Activated CD4-positive, alpha-beta T cell treated with anti-CD3 and anti-CD28 coated beads, Interleukin-2, Interleukin-6, amounts not matched to agents 100 ng/mL and 50 ng/mL, durations not matched to agents 16 hours and 8 hours (primary cell): ENCODE measurements around the gene JOSD1.

ENCODE experiments used
- DNase-seq: peaks from one replicate; pipeline ENCODE4 v3.0.0-alpha.2; 2020

The JOSD1 gene

DNA sequence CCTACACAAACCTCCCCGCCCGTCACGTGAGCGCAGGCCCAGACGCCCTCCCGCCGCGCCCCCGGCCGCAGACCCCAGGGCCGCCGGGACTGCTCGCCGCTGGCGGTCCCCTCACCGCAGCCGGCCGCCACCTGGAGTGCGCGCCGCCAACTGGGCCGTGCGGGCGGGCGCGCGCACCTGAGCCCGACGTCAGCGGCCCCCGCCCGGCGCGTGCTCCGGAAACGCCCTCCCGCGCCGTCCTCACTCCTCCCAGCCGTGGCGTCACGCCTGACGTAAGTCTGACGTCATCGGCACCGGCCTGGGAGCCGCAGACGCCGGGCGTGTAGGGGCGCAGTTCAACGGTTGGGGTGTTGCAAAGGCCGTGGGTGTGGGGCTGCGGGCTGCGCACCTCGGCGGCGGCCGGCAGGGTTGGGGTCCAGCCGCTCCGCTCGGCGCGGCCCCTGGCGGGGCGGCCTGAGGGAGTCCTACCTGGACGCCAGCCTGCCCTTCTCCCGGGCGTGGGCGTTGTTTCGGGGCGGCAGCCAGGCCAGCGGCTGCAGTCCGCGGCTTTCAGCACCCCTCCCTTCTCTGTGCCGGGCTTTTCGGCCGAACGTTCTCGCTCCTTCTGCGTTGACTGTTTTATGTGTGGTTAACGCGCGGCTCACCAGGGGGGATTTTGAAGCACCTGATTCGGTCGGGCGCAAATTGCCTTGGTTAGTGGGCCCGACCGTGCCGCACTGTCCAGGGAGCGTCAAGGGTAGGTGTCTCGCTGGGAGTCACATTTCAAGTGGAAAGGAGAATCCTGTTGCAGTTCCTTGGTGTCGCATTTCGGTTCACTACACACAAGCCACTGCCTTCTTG lies at the start of gene JOSD1:
Gene JOSD1 (minus strand): TSS at position 155 of the 840 bp plus-strand sequence. CDS start 956 bp downstream, outside the sequence.
- DNase-seq, result peak; percentile 98

DNA sequence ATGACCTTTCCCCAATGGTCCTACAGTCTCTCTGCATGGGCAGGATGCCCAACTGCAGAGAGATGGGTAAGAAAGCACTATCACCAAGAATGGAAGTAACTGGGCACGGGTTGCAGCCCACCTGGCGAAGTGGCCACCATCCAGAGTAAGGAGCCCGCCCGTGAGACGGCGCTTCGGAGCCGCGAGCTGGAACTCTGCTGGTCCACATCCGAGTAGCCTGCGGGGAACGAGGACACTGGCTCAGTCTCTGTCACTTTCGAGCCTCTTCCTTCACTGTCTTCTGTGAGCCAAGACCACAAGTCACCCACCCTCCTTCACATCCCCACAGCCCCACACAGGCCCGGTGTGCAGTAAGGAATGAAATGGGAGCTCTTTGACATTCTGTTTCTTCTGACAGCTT lies 49.4 kb upstream of the JOSD1 start:
- DNase-seq, result no peak

GRCh38 chr22:38748487-38749136 lies 47.9 kb upstream of the JOSD1 start:
- no peak for DNase-seq

DNA sequence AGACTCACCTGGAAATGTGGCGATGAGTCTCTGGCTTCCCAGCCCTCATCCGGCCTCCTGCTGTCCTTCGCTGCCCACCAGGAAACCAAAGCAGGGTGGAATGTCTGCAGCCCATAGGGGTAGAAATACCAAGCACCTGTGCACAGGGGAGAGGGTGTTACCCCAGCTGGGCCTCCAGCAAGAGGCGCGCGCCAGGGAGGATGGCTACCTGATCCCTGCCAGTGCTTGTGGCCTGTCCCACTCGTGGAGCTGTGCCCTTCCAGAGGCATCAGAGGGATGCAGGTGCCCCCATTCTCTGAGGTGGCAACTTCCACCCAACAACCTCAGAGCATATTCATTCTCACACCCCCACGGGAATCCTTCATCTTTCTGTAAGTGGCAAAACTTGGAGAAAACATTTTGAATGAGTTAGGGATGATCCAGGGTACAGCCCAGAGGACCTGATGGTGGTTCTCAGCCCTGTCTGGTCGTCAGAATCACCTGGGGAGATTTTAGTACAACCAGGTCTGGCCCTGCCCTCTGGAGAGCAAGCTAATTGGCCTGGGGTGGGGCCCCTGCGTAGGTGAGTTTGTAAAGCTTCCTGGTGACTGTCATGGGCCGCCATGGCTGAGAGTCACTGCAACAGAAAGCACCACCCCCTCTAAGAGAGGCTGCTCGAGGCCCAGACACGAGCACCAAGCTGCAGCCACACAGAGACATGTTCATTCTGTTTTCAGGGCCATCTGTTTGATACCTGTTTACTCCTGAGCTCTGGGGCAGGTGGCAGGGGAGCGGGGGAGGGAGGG lies 45.1 kb upstream of the JOSD1 start:
- no peak for DNase-seq

DNA sequence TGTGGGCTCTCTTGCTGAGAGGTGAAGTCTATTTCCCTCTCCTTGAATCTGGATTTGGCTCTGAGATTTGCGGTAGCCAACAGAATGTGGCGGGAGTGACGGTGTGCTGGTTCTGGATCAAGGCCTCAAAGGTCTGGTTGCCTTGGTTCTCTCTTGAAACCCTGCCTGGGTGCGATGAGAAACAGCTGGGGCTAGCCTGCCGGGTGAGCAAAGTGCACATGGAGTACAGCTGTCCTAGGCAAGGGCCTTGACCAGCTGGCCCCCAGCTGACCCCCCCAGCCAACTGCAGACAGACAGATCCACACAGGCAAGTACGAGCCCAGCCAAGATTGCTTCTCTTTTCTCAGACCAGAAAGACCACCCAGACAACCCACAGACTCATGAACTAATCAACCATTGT lies 44.2 kb upstream of the JOSD1 start:
- no peak for DNase-seq

DNA sequence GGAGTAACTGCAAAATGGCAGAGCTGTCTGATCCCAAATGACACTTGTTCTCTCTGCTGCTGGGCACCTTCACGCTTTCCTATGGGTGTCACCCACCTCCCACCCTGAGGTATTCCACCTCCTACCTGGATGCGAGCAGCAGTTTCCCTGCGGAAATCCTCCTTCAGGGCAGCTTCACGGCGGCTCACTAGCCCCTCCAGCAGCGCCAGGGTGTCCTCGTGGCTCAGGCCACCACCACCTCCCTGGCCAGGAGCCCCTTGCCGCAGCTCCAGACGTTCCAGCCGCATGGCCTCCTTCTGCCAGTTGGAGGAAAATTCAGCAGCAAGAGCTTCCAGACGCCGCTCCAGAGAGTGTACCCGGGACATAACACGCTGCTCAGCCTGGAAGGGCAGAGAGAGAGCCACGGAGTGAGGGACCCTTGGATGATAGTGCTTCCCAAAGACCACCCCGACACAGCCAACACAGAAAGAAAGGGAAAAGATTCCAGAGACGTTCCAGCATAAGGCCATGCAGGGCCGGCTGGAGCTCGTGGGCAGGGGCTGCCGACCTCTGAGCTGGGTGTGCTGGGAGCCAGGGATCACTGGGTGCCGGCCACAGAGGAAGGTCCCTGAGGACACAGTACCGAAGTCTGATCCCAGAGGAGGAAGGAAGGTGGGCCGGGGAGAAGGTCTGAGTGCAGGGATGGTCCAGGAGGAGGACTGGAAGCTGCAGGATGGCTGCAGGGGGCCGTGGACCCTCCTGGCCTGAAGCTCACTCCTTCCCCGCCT lies 41.6 kb upstream of the JOSD1 start:
- no peak for DNase-seq

DNA sequence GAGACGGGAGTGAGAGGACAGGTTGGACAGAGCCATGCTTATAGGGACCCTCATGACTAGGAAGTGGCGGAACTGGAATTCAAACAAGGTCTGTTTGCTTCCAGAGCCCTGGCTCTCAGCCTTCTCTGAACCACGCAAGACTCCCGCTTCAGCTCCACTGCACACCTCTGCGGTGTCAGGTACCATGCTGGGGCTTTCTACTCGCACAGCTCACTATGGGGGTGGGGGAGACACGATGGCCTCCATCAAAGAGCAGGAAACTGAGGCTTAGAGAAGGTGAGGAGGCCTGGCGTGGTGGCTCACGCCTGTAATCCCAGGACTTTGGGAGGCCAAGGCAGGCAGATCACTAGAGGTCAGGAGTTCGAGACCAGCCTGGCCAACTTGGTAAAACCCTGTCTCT lies 40.8 kb upstream of the JOSD1 start:
- DNase-seq, result no peak

DNA sequence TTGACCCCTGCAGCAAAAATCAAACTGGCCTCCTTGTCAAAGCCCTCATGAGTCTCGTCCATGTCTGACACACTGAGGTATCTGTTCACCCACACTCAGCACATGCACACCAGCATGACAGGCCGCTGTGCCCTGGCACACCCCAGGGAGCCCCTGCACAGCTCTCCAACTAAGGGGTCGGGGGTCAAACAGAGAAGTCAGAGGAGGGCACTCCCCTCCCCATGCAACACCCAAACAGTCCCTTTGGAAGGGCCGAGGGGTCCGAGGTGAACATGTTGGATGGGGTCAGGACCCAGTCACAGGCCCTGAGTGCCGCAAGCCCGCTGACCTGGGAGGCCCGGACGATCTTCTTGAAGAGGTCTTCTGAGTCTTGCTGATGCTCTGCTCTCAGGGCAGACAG lies 40.4 kb upstream of the JOSD1 start:
- no peak for DNase-seq

- DNase-seq, result no peak
Observed at GRCh38 chr22:38740754-38741153, 40.0 kb upstream of the JOSD1 start.

DNA sequence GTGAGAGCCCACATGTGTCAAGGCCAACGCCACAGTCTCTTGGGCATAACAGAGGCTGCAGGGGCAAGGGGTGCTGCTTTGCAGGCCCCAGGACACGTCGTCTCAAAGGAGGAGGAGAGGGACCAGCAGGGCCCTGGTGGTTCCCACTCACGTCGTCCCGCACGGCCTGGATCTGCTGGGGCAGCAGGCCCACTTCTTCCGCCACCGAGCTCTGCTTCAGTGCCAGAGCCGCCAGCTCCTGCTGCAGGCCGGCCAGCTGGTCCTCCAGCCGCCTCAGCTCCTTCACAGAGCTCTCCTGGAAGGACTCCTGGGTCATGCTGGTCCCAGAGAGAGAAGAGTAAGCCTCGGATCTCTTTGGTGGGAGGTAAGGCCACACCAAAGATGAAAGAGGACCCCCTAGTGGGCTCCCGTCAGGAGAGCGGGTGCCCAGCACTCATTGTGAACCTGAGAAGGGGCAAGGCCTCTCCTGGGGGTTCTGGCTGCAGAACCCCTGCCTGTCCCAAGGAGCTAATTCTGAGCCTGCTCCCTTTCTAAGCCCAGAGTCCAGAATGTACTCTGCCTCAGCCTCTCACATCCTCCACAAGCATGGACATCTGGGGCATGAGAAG lies 39.5 kb upstream of the JOSD1 start:
- DNase-seq, result no peak

DNA sequence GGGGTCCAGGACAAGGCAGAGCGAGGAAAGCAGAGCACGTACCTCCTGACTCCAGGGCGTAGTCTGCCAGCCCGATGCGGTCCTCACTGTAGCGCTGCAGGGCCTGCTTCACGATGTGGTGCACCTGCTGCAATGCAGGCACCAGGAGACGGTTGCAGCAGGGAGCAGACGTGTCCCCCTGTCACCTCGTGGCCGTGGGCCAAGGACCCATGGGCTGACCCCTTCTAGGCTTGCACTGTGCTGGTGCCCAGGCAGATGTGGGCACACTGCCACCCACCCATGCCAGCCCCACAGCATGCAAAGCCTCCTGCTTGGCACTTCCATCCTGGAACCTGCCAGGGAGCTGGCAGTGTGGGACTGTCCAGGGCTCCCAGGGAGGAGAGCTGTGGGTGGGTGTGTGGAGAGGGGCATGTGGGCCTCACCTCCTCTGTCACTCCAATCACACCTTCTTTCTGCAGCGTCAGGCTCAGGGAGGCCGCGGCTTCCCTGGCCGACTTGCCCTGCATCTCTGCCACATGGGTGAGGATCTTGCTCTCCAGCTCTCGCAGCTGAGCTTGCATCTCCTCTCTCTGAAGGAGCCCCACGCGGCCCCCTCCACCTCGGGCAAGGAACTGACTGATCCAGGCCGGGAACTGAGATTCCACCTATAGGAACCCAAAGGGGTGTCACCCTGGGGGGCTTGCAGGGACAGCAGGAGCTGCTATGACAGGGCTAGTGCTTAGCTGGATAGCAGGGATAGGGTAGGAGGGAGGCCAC lies 38.7 kb upstream of the JOSD1 start:
- DNase-seq, result no peak

GRCh38 chr22:38738475-38739070 lies 37.8 kb upstream of the JOSD1 start:
- DNase-seq, result no peak

- no peak for DNase-seq
Observed at GRCh38 chr22:38737302-38738060, 36.7 kb upstream of the JOSD1 start.

GRCh38 chr22:38736257-38736570 lies 35.5 kb upstream of the JOSD1 start:
- no peak for DNase-seq

- DNase-seq, result no peak
Observed at GRCh38 chr22:38735465-38736256, 34.9 kb upstream of the JOSD1 start.

DNA sequence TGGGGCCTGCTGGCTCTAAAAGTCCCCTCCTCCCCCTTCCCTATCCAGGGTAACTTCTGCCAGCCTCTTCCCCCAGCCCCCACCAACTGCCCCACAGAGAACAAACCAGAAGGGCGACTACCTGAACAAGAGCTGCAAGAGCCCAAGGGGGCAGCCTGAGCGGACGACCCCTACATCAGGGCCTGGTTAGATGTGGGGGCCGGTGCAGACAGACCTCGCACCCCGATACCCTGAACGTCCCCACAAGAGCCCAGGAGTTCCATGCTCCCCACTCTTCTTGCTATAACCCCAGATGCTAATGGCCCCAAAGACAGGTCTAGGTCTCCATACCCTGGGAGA lies 34.4 kb upstream of the JOSD1 start:
- DNase-seq, result no peak

GRCh38 chr22:38734421-38735100 lies 33.8 kb upstream of the JOSD1 start:
- DNase-seq, result no peak

DNA sequence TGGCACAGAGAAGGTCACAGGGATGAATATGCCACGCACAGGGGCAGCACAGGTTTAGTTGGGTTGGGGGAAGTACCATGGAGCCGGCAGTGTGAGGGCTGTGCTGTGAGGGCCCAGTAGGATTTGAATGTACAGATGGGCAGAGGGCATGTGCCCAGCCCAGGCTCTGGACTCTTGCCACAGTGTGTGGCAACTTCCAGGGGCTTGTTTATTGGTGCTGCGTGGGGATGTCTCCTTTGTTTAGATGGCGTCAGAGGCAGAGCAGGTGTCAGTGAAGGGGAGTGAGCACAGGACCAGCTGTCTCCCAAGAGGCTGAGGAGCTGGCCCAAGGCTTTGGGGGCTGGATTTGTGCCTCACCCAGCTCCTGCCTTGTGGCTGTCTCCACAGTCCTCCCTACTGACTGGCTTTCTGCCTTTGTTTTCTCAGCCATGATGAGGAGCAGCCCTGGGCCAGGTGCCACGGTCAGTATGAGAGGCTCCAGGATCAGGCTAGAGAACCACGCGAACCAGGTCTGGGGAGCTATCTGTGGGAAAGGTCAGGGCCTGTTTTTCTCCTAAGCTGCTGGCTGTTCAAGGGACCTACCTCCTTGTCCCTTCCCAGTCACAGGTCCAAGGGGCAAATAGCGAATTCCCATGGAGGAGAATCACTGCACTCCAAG lies 33.1 kb upstream of the JOSD1 start:
- no peak for DNase-seq

GRCh38 chr22:38733329-38733723 lies 32.6 kb upstream of the JOSD1 start:
- DNase-seq, result peak; percentile 61
